GM23248 (cell line): ENCODE results near the gene FSTL4.

Experiments
- EZH2 ChIP-seq: fragments of 200-600 bp; sonication (generic); IDR thresholded peaks from 2 replicates; pipeline ENCODE4 v1.6.1; 2018; ENCODE audit warnings: antibody characterized with exemption, mild to moderate bottlenecking; ENCODE audit not compliant: insufficient read depth, poor library complexity, severe bottlenecking
- EZH2phosphoT487 ChIP-seq: fragments of 200-600 bp; sonication (generic); IDR thresholded peaks from 2 replicates; pipeline ENCODE4 v1.6.1; 2018; ENCODE audit warnings: antibody characterized with exemption, moderate library complexity, mild to moderate bottlenecking, low read depth; ENCODE audit not compliant: insufficient read depth

GRCh38 chr5:133520991-133521706, 91.2 kb downstream of the FSTL4 start:
- TF ChIP-seq EZH2 = no peak
- TF ChIP-seq EZH2phosphoT487 = no peak
